HepG2 (cell line): ENCODE data around the gene CHSY3. TPM values are rescaled to one million over a fixed set of nuclear protein-coding genes. Genes with fewer than 3 reads are reported as not detected.
A peak's percentile ranks its signal among the peaks of the same experiment; 100 is the strongest.

Source experiments
- ATF1 ChIP-seq: IDR thresholded peaks from 2 replicates; pipeline ENCODE4 v1.6.1; 2016; ENCODE audit warnings: mild to moderate bottlenecking, control low read depth
- ATF7-NPFF ChIP-seq: sonication (generic); formaldehyde crosslinking; IDR thresholded peaks from 2 replicates; pipeline ENCODE4 v1.8.1; 2023; ENCODE audit warnings: mild to moderate bottlenecking, low read depth, missing genetic modification reagents, moderate library complexity
- BORCS8-MEF2B ChIP-seq: sonication (generic); formaldehyde crosslinking; IDR thresholded peaks from 2 replicates; pipeline ENCODE4 v1.8.0; 2022; ENCODE audit warnings: mild to moderate bottlenecking, missing genetic modification reagents
- ETS1 ChIP-seq: sonication (generic); formaldehyde crosslinking; IDR thresholded peaks from 2 replicates; pipeline ENCODE4 v1.4.0; 2020; ENCODE audit warnings: missing genetic modification reagents
- FOXO1 ChIP-seq: sonication (generic); formaldehyde crosslinking; IDR thresholded peaks from 2 replicates; pipeline ENCODE4 v1.4.0; 2020; ENCODE audit warnings: missing genetic modification reagents
- MAX ChIP-seq: IDR thresholded peaks from 2 replicates; pipeline ENCODE4 v1.6.1; 2012; ENCODE audit warnings: inconsistent platforms
- NBN ChIP-seq: fragments of 450-650 bp; conservative IDR thresholded peaks from 2 replicates; pipeline ENCODE4 v1.6.1; 2017
- NCOA2 ChIP-seq: sonication (generic); formaldehyde crosslinking; IDR thresholded peaks from 2 replicates; pipeline ENCODE4 v1.8.0; 2022; ENCODE audit warnings: inconsistent platforms
- NFE2L1 ChIP-seq: sonication (generic); formaldehyde crosslinking; IDR thresholded peaks from 2 replicates; pipeline ENCODE4 v1.4.0; 2020; ENCODE audit warnings: missing genetic modification reagents, mild to moderate bottlenecking, borderline replicate concordance
- REXO4 ChIP-seq: sonication (generic); formaldehyde crosslinking; IDR thresholded peaks from 2 replicates; pipeline ENCODE4 v1.8.0; 2022; ENCODE audit warnings: missing genetic modification reagents, mild to moderate bottlenecking, borderline replicate concordance
- SRSF1 ChIP-seq: fragments of 200-400 bp; formaldehyde crosslinking; optimal IDR thresholded peaks from 2 replicates; pipeline ENCODE3; 2017; ENCODE audit warnings: mild to moderate bottlenecking, low read depth, low read length, moderate library complexity
- STAT5B ChIP-seq: sonication (generic); formaldehyde crosslinking; IDR thresholded peaks from 2 replicates; pipeline ENCODE4 v1.4.0; 2020; ENCODE audit warnings: missing genetic modification reagents
- UBTF ChIP-seq: sonication (generic); formaldehyde crosslinking; IDR thresholded peaks from 2 replicates; pipeline ENCODE4 v1.4.0; 2020; ENCODE audit warnings: mild to moderate bottlenecking, missing genetic modification reagents
- YY1 ChIP-seq: IDR thresholded peaks from 2 replicates; pipeline ENCODE4 v1.6.1; 2011; ENCODE audit warnings: low read length, low read depth, moderate library complexity, mild to moderate bottlenecking; ENCODE audit not compliant: insufficient read depth, insufficient replicate concordance
- ZNF138 ChIP-seq: sonication (generic); formaldehyde crosslinking; IDR thresholded peaks from 2 replicates; pipeline ENCODE4 v1.5.0; 2020; ENCODE audit warnings: mild to moderate bottlenecking, low read depth, missing genetic modification reagents
- ZNF274 ChIP-seq: sonication (generic); formaldehyde crosslinking; IDR thresholded peaks from 2 replicates; pipeline ENCODE4 v1.5.1; 2020; ENCODE audit warnings: mild to moderate bottlenecking, missing genetic modification reagents
- ZNF510 ChIP-seq: sonication (generic); formaldehyde crosslinking; IDR thresholded peaks from 2 replicates; pipeline ENCODE4 v1.4.0; 2020; ENCODE audit warnings: low read depth, mild to moderate bottlenecking, missing genetic modification reagents
- ZNF687 ChIP-seq: sonication (generic); formaldehyde crosslinking; IDR thresholded peaks from 2 replicates; pipeline ENCODE4 v1.5.1; 2020; ENCODE audit warnings: mild to moderate bottlenecking, missing genetic modification reagents, moderate library complexity
- ZNF800 ChIP-seq: sonication (generic); formaldehyde crosslinking; IDR thresholded peaks from 2 replicates; pipeline ENCODE4 v1.4.0; 2020; ENCODE audit warnings: missing genetic modification reagents
- ZNF891 ChIP-seq: sonication (generic); formaldehyde crosslinking; IDR thresholded peaks from 2 replicates; pipeline ENCODE4 v1.5.0; 2020; ENCODE audit warnings: mild to moderate bottlenecking, missing genetic modification reagents
- polyA plus RNA-seq, 8 experiments: library from polyadenylated mRNA; depleted of rRNA in 3 of 8; stranded (reverse) in 7 of 8; unstranded in 1 of 8; fragments of >200 nt; fragmentation: Illumina TruSeq in 4 of 8; extraction: Trizol in 4 of 8; gene quantifications; 2 replicates each; pipeline versions ENCODE4 v1.2.1 to v1.2.3, GENCODE V29; 2011 to 2016; ENCODE audit warnings: low read depth in 4 of 8, missing spikeins in 1 of 8, mixed read lengths in 1 of 8; ENCODE audit not compliant: insufficient read depth in 1 of 8
- total RNA-seq, 5 experiments: library from RNA; depleted of rRNA; stranded (reverse); fragments of >200 nt; fragmentation: Illumina TruSeq; extraction: Trizol; gene quantifications; 2 replicates each; pipeline ENCODE4 v1.2.3, GENCODE V29; 2016; ENCODE audit warnings: low read depth in 1 of 5

The CHSY3 gene
- total and polyA plus RNA-seq, 2 of the 13 experiments (the other 11 are each of a cell fraction or from before 2014, with no cell fraction given), result 0.26 to 4.1 TPM

GRCh38 chr5:129904667-129905472, 605 bp downstream of the CHSY3 start (continued):
- TF ChIP-seq ZNF891 (CRISPR knock-in tag), result no peak
- TF ChIP-seq SRSF1, result peak; percentile 38
- TF ChIP-seq ATF7-NPFF (CRISPR knock-in tag), result peak; percentile 13; the same call in 1 of the 2 replicates
- TF ChIP-seq ZNF138, result no peak
- TF ChIP-seq ZNF274 (CRISPR knock-in tag), result peak; percentile 46; the same call in 1 of the 2 replicates
- no peak for TF ChIP-seq NFE2L1 (CRISPR knock-in tag)
- peak; percentile 77; the same call in 1 of the 2 replicates for TF ChIP-seq ZNF800 (CRISPR knock-in tag)
- no peak for TF ChIP-seq ATF1 (CRISPR knock-in tag)
- TF ChIP-seq ZNF510 (CRISPR knock-in tag), result no peak
- TF ChIP-seq BORCS8-MEF2B (CRISPR knock-in tag), result 0 out of 2 replicates have a peak, but pooled peaks have one; percentile 16
- TF ChIP-seq ZNF687 (CRISPR knock-in tag), result peak; percentile 52
- TF ChIP-seq REXO4 (CRISPR knock-in tag), result no peak
- 0 out of 2 replicates have a peak, but pooled peaks have one; percentile 10 for TF ChIP-seq UBTF
- no peak for TF ChIP-seq FOXO1
- TF ChIP-seq NCOA2, result no peak
- TF ChIP-seq MAX, result peak; percentile 78
- TF ChIP-seq NBN, result no peak
- TF ChIP-seq ETS1 (CRISPR knock-in tag), result 0 out of 2 replicates have a peak, but pooled peaks have one; percentile 74
- TF ChIP-seq STAT5B, result no peak
- peak; percentile 21 for TF ChIP-seq YY1
